ENCODE data around the gene GVQW3.

DNA sequence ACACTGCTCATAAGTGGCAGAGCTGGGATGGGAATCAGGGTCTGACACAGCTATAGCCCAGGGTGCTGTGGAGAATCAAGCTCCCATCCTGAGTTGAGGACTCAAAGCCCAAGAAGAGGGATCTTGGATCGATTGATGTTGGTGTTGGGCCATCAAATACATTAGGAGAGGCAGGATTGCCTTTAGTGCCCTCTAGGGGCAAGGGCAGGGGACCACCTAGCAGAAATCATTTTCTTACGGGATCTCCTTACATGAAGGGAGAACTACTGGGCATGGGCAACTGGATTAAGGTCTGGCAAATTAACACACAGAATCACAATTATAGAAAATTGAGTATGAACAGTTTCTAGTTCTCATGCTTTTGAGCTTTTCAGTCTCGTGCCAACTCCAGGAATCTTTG is 38.8 kb downstream of the GVQW3 start:
- TF ChIP-seq, protein P1, sequence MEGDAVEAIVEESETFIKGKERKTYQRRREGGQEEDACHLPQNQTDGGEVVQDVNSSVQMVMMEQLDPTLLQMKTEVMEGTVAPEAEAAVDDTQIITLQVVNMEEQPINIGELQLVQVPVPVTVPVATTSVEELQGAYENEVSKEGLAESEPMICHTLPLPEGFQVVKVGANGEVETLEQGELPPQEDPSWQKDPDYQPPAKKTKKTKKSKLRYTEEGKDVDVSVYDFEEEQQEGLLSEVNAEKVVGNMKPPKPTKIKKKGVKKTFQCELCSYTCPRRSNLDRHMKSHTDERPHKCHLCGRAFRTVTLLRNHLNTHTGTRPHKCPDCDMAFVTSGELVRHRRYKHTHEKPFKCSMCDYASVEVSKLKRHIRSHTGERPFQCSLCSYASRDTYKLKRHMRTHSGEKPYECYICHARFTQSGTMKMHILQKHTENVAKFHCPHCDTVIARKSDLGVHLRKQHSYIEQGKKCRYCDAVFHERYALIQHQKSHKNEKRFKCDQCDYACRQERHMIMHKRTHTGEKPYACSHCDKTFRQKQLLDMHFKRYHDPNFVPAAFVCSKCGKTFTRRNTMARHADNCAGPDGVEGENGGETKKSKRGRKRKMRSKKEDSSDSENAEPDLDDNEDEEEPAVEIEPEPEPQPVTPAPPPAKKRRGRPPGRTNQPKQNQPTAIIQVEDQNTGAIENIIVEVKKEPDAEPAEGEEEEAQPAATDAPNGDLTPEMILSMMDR (tag by site-specific recombination; IDR thresholded peaks at IDR 0.05) = no peak
- TF ChIP-seq ZNF660 (tag by site-specific recombination; IDR thresholded peaks at IDR 0.05) (no peak), SALL2 (tag by site-specific recombination; IDR thresholded peaks at IDR 0.05; ENCODE audit: borderline replicate concordance) (no peak), ZBTB8A (tag by site-specific recombination; IDR thresholded peaks at IDR 0.05) (no peak)
